HG02763 (cell line): ENCODE data around the gene GREB1.
"Not testable (repeated sequence)": the region's sequence is repeated elsewhere in the genome, so short reads cannot be mapped to it uniquely, and the experiment has no call there.

Experiments
- ATAC-seq: cut with Tn5 transposase; IDR thresholded peaks from one replicate; pipeline ENCODE4 v1.9.1; 2021; ENCODE audit warnings: mild to moderate bottlenecking, moderate library complexity; ENCODE audit not compliant: unreplicated experiment

The GREB1 gene

DNA sequence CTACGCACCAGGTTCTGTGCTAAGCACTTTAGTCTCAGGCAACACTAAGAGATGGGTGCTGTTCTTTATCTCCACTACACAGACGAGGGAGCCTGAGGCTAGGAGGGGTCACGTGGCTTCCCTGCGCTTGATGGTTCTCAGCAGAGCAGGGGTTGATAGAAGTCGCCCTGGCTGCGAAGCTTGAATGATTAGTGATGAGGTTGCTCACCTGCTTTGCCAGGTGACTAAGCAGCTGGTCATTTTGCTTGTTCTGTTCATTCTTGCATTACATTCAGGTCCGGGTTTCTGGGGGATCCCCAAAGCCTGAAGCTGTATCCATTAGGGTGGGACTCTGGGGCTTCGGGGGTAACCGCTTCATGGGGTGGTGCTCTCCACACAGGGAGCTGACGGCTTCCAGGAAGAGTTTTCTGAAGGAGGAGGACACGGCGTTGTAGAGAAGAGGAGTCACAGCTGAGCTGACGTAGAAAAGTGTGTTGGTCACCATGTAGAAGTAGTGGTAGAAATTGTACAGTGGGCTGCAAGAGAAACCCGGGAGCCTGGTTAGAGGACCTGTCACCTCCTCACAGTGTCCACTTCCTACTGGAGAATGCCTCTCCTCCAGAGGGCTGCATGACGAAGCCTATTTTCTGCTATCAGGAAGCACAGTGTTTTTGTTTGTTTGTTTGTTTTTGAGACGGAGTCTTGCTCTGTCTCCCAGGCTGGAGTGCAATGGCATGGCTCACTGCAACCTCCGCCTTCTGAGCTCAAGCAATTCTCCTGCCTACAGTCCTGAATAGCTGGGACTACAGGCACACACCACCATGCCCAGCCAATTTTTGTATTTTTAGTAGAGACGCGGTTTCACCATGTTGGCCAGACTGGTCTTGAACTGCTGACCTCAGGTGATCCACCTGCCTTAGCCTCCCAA lies 124.6 kb downstream of the GREB1 start:
- ATAC-seq, result no peak

DNA sequence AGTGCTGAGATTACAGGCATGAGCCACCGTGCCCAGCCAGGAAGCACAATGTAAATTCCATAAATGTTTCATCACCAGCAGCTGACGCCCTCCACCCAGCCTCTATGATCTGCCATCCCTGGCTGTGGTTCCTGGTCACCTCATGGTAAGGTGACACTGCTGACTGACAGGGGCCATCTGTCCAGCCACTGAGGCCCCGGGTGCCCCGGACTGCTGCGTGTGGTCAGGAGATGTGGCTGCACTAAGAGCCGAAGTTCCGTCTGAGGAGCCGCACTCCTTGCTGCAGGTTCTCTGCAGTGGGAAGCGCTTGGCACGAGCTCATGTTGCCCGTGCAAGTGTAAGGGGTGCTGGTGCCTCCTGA lies 125.2 kb downstream of the GREB1 start:
- ATAC-seq, result no peak

DNA sequence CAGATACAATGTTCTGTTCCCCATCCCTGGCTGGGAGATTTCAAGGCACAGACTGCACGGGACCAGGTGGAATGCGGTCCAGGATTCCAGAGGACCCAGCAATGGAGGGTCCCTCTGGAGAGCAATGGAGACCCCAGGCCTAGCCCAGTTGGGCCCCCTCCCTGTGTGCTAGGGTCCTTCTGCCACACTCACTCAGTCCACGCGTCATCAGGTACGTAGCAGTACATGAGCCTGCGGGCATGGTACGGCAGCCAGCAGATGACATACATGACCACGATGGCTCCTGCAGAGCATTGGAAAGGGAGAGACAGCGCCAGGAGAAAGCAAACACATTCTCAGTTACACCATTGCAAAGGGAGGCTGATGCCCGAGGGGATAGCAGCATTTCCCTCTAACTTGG lies 126.0 kb downstream of the GREB1 start:
- ATAC-seq, result no peak

DNA sequence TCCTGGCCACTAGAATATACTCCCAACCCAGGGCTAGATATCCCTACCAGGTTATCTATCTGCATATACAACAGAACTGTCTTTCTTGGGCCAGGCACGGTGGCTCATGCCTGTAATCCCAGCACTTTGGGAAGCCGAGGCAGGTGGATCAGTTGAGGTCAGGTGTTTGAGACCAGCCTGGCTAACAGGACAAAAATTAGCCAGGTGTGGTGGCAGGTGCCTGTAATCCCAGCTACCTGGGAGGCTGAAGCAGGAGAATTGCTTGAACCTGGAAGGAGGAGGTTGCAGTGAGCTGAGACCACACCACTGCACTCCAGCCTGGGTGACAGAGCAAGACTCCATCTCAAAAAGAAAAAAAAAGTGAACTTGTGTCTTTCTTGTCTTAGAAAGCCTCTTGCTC lies 126.6 kb downstream of the GREB1 start:
- ATAC-seq, result not testable (repeated sequence)

DNA sequence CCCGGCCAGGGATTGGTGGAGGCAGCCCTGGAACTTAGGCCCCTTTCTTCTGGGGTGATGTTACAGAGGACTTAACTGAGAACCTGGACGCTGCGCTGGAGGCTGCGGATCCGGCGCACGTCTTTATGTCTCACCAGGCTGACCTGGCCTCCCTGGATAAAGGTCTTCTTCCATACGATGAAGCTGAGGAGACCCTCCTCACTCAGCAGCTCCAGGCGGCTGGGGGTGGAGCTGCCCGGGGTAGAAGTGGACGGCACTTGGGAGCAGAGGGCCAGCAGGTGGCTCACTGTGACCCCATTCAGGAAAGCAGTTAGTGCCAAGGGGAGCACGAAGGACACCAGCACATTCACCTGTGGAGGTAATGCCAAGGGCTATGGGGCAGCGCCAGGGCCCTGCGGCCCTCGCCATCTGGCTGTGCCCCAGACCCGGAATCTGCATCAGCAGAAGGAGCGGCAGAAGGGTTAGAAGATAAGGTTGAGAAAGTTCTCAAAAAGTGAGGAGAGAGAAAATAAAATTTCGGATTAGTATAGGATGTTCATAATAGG lies 128.1 kb downstream of the GREB1 start:
- no peak for ATAC-seq

DNA sequence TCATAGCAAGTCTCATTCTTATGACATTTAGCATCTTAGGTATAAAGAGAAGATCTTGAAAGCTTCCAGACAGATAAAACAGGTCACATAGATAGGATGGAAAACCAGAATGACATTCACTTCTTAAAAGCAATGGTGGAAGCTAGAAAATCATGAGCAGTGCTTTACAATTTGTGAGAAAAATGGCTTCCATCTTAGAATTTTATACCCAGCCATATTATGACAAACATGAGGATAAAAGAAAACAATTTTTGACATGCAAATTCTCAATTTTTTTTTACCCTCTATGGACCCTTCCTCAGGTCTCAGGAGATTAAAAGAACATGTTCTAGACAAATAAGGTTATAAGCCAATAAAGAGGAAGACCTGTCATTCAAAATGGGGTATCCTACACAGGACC lies 129.0 kb downstream of the GREB1 start:
- no peak for ATAC-seq

DNA sequence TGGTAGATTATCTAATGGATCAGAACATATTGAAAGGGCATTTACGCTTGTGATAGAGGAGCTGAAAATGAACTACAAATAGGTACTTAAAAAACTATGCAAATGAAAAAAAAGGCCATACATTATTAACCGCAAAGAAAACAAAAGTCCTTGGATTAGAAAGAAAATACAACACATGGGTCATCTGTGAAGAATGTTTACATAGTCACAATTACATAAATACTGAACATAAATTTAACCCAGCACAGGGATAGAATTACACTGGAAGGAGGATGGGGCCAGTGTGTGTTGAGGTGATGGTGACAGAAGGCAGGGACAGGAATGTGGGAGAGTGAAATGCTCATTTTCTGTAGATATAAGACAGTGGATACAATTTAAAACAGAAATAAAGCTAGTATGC lies 129.6 kb downstream of the GREB1 start:
- ATAC-seq, result no peak

DNA sequence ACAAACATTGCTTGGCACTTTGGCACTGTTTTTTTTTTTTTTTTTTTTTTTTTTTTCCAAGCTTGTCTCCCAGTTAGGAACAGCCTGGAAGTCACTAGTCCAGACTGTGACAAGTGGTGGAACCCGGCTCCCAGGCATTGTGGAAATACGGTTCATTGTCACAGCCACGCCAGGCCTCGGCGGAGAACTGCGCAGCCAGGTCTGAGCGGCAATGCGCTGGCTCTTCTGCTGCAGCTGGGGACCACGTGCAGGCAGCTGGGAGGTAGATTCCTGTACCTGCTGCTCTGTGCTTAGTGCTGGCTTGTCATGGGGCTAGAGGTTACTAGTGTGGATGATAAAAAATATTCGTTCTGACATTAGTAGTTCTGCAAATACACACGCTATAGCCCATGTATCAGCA lies 131.2 kb downstream of the GREB1 start:
- no peak for ATAC-seq

DNA sequence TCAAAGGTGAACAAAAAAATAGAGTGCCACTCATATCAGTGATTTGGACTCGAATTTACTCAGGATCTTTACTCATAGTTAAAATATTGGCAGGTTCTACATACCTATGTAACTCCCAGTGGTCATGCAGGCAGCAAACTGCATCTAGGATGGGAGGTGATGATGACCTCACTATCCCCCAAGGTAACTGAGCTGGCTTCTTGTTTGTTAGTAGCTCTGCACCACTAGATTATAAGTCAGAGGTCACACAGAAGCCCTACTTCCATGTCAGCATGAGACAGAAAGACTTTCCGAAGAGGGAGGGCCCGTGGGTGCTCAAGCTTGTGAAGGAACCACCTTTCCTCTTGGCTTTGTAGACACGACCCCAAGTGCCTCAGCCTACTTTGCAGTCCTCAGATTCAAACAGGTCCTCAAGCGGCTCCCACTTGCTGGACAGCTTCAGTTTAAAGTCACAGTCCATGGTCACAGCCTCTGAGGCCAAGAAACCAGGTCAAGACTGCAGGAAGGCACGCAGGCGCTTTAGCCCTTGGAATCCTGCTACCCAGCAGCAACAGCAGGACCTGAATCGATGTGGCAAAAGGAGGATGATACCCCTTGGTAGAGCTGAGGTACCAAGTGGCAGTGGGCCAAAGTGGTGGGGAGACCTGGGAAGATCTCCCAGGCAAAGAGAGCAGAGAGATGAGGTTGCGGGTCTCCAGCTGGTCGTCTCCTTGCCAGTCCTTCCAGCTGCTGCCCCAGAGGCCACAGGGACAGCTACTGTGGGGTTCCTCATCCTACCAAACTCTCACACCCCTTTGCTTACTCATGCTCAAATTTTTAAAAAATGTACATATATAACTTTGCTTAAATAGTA lies 131.9 kb downstream of the GREB1 start:
- ATAC-seq, result no peak

DNA sequence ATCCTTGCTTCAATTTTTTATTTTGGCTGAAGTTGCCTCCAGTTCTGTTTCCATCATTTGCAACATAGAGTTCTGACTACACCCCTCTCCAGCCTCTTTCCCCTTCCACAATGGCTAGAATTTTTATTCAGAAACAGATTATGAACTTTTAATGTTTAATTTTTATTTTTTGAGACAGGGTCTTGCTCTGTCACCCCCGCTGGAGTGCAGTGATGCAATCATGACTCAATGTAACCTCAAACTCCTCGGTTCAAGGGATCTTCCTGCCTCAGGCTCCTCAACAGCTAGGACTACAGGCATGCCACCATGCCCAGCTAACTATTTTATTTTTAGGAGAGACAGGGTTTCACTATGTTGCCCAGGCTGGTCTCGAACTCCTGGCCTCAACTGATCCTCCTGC lies 133.3 kb downstream of the GREB1 start:
- ATAC-seq, result no peak

DNA sequence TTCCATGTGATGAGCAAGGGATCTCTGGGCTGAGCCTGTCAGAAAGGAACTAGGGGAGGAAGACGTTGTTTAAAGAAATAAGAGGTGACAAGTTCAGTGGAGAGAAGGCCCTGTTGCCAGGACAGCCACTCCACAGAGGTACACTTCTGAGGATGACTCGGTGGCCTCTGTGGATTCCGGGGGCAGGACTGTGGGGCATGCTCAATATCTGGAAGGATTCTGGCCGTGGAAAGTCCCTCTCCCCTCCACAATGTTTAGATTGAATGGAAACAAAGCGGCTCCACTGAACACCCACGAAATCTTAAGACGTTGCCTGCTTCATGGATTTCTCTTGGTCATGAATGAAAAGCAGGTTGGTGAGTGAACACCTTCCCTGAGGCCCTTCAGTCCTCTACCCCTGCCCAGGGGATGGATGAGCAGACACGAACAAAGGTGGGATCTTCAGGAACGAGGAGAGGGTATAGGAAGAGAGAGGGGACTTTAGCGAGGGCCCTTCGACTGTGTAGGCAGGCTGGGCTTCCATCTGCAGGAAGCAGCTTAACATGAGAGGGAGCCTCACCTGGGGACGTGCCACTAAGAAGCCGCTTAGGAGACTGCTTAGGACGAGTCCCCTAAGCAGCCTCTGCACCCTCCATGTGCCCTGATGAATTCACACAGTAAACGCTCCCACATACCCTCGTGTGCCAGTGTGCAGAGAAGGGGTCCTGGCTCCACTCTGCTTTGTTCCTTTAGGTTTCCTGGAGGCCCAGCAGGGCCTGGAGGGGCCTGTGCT lies 134.2 kb downstream of the GREB1 start:
- ATAC-seq, result no peak

DNA sequence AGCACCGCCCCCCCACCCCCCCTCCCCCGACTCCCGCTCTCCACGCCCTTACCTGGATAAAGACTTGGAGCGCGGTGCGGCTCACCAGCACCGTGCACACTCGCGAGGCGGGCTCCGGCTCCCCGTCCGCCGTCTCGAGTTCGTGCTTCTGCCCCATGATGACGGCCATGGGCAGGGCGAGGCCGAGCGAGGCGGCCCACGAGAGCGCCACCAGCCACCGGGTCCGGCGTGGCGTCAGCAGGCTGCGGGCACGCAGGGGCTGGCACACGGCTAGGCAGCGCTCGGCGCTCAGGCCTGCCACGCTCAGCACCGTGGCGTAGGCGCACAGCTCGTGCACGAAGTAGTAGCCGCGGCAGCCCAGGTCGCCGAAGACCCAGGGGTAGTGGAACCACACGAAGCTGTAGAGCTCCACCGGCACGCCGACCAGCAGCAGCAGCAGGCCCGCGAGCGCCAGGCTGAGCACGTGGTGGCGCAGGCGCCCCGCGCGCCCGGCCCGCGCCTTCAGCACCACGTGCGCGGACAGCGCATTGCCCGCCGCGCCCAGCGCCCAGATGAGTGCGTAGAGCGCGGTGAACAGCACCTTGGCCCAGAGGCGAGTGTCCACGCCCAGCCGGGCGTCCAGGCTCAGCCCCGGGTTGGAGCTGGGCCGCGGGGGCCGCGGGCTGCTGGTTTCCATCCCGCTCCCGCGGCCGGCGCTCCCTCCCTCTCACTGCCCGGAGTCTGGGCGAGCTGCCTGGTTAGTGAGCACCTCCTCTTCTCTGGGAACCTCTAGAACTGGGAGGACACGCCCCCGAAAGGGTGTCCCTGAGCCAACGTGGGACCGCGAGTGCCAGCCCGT lies 135.8 kb downstream of the GREB1 start, which contains the start of gene NTSR2:
NTSR2 (minus strand) TSS at position 742 of the 838 bp plus-strand sequence; CDS start at position 676, 66 bp downstream.
- no peak for ATAC-seq

DNA sequence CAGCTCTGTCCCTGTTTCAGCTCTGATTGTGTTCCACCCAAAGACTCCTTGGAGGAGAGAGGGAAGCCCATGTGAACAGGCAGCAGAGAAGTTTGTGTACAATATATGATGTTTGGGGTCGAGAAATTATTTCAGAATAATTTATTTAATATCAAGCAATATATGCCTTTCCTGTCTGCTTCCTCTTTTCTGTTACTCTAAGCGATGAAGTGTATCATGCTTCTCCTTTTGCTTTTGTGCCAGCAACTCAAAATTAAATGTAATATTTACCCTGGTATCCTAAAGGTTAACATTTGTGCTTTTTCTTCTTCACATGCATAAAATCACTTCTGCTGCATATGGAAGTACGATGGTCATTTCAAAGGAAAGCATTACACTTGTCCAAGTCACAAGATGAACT lies 138.6 kb downstream of the GREB1 start:
- no peak for ATAC-seq

DNA sequence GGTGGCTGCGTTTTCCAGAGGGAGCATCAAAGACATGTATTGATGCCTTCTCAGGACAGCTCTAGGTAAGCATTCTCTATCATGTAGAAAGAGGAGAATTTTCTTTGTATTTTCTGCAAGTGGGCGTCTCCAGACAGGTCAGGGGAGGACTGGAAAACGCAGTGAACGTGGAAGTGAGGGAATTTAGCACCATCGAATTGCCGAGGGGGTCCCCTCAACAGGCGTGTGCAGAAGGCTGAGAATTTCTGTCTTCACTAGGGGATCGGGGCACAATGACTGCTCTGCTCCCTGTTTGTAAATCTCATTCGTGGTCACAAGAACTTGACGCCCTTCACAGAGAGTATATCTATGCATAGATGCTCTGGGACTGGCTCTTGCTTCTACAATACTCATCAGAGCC lies 141.1 kb downstream of the GREB1 start:
- no peak for ATAC-seq

DNA sequence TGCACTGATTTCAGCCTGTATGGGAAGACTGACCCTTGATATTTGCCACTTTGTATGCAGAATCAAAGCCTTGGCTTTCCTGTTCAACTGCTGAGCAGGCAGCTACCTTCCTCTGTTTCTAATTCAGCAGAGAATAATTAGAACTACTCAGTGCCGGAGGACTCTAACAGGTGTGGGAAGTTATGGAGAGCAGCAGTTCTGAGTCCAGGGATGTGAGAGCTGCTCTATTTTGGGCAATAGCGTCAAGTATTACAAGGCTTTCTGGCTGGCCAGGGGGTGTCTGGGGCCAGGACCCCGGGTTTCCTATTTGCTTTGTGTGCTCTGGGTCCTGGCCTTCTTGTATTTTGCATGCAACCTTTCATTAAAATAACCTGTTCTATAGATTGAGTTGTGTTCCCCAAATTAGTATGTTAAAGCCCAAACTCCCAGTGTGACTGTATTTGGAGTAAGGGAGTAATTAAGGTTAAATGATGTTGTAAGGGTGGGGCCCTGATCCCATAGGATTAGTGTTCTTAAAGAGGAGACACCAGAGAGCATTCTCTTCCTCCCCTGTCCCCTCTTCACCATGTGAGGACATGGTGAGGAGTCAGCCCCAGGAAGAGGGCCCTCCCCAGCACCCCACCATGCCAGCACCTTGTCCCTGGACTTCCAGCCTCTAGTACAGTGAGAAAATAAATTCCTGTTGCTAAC lies 141.7 kb downstream of the GREB1 start:
- ATAC-seq, result no peak

DNA sequence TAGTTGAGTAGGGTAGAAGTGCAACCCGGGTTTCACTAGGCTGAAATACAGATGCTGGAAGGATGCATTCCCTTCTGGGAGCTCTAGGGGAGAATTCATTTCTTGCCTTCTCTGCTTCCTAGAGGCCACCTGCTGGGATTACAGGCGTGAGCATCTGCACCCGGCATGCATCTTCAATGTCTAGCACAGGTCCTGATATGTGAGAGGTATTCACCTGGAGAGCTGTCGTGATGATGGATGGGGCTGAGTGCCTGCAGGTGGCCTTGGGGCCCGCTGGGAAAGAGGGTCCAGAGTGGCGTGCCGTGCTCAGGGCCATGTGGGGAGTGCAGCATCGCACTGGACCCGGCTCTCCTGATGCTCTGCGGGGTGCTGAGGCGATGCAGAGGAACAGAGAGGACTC lies 142.8 kb downstream of the GREB1 start:
- ATAC-seq, result no peak

DNA sequence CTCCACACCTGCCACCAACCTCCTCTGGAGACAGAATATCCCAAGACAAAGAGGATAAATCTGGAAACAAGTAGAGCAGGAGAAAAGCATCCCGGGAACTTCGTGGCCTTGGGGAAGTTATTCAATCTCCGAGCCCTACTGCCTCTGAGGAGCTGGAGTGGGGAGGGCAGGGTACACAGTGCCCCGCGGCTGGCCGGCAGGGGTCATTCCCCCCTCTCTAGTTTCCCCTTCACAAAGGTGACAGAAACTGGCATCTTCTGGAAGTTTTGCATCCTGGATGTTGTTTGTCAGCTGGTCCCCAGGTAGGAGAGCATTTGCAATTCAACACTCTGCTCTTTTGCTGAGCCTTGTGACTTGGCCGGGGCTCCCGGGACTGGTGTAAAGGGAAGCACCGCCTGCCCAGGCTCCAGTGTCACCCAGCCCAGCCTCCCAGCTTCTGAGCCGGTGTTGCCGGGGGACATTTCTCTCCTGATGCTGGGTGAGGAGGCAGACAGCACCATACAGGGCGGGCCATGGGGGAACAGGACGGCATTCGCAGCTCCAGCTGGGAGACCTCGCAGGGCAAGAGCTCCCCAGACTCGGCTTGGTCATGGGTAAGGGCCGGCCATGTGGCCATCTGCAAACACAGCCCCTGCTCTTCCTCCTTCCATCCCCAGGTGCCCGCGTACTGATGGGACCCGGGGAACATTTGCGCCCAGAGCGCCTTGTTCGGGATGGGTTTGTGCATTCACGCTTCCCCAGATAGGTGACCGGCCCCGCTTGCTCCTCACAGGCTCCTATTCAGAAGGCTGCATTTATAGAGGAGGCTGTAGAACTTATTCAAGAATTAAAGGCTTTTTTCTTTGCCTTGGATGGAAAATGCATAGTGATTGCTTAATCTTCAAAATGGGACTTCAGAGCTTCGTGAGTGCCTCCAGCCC lies 143.6 kb downstream of the GREB1 start:
- ATAC-seq, result no peak

DNA sequence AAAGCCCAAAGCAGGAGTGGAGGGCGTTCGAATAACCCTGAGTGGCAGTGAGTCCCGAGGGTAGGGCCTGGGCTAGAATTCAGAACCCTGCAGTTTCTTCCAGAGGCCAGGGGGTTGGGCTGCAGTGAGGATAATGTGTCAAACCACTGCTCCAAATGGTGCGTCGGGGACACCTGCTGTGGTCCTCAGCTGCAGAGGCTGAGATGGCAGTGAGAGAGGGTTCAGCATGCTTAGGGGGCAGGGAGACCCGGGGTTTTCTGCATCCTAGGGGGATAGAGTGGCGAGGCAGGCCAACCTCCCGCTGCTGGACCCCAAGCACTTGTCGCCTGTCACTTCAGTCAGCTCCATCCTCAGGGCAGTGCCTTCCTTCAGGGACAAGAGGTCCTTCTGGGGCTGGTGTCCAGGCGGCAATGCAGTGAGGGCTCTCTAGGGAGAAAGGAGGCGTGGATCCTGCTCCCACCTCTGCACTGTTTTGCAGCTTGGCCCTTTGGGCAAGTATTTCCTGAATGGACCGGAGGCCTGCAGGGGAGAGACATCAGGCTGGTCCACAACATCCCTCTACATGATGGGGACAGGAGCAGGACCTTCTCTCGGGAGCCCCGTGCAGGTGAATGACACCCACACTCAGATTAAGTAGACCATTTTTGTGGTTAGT lies 144.6 kb downstream of the GREB1 start:
- ATAC-seq, result no peak
